ENCODE results near the gene HMG20A.

DNA sequence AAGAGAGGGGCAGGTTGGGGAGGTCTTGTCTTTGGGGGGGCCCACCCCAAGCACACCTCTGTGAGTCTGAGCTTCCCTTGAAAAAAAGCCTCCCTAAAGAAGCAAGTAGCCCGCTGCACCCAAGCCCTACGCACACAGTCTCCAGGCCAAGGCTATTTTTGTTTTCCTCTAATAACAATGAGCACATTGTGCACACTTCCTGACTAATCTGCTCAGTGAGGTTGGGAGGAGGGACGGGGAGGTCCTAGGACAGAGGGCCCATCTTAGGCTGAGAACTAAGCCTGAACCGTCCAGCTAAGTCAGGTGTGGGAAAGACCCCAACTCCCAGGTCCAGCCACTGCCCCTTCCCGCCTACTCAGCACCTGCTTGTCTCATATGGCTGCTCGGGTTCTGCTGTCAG, 87.2 kb downstream of the HMG20A start:
- TF ChIP-seq EZH2 (IDR thresholded peaks at IDR 0.05; ENCODE audit: borderline replicate concordance, insufficient read depth, low read length, poor library complexity, severe bottlenecking) = no peak
- TF ChIP-seq EP300 (conservative IDR thresholded peaks at IDR 0.05; ENCODE audit: poor library complexity, severe bottlenecking) = no peak
- TF ChIP-seq, protein P1, sequence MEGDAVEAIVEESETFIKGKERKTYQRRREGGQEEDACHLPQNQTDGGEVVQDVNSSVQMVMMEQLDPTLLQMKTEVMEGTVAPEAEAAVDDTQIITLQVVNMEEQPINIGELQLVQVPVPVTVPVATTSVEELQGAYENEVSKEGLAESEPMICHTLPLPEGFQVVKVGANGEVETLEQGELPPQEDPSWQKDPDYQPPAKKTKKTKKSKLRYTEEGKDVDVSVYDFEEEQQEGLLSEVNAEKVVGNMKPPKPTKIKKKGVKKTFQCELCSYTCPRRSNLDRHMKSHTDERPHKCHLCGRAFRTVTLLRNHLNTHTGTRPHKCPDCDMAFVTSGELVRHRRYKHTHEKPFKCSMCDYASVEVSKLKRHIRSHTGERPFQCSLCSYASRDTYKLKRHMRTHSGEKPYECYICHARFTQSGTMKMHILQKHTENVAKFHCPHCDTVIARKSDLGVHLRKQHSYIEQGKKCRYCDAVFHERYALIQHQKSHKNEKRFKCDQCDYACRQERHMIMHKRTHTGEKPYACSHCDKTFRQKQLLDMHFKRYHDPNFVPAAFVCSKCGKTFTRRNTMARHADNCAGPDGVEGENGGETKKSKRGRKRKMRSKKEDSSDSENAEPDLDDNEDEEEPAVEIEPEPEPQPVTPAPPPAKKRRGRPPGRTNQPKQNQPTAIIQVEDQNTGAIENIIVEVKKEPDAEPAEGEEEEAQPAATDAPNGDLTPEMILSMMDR (IDR thresholded peaks at IDR 0.05; ENCODE audit: poor library complexity, severe bottlenecking) = no peak
- TF ChIP-seq POLR2AphosphoS5 (IDR thresholded peaks at IDR 0.05) = no peak
- TF ChIP-seq, protein P2, sequence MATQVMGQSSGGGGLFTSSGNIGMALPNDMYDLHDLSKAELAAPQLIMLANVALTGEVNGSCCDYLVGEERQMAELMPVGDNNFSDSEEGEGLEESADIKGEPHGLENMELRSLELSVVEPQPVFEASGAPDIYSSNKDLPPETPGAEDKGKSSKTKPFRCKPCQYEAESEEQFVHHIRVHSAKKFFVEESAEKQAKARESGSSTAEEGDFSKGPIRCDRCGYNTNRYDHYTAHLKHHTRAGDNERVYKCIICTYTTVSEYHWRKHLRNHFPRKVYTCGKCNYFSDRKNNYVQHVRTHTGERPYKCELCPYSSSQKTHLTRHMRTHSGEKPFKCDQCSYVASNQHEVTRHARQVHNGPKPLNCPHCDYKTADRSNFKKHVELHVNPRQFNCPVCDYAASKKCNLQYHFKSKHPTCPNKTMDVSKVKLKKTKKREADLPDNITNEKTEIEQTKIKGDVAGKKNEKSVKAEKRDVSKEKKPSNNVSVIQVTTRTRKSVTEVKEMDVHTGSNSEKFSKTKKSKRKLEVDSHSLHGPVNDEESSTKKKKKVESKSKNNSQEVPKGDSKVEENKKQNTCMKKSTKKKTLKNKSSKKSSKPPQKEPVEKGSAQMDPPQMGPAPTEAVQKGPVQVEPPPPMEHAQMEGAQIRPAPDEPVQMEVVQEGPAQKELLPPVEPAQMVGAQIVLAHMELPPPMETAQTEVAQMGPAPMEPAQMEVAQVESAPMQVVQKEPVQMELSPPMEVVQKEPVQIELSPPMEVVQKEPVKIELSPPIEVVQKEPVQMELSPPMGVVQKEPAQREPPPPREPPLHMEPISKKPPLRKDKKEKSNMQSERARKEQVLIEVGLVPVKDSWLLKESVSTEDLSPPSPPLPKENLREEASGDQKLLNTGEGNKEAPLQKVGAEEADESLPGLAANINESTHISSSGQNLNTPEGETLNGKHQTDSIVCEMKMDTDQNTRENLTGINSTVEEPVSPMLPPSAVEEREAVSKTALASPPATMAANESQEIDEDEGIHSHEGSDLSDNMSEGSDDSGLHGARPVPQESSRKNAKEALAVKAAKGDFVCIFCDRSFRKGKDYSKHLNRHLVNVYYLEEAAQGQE (IDR thresholded peaks at IDR 0.05; ENCODE audit: borderline replicate concordance) = no peak
